LNCaP clone FGC (cell line): ENCODE data around the gene ZNF730.
A peak's percentile ranks its signal among the peaks of the same experiment; 100 is the strongest.
"Not testable (repeated sequence)": the region's sequence is repeated elsewhere in the genome, so short reads cannot be mapped to it uniquely, and the experiment has no call there.

Source experiments
- DNase-seq: peaks from one replicate; pipeline ENCODE4 v3.0.0-alpha.2; 2011; ENCODE audit warnings: low read depth
- H3K4me3 ChIP-seq: 2 replicates; pipeline ENCODE4 v1.5.1; 2011; ENCODE audit warnings: mild to moderate bottlenecking, low read depth, low read length, control low read depth
- CTCF ChIP-seq: IDR thresholded peaks from 2 replicates; pipeline ENCODE4 v1.5.1; 2012; ENCODE audit warnings: mild to moderate bottlenecking; ENCODE audit not compliant: control insufficient read depth, insufficient read depth; ENCODE audit errors: extremely low read depth

Gene ZNF730

GRCh38 chr19:23116802-23117571 lies at the start of gene ZNF730:
Gene ZNF730, plus strand, starts transcription at chr19:23117025. Its CDS starts 149 bp downstream, at chr19:23117174.
- peak; percentile 14 for DNase-seq
- peak within 1 kb of the TSS; percentile 56 for H3K4me3 ChIP-seq
- no peak for TF ChIP-seq CTCF

- no peak overlapping the region for H3K4me3 ChIP-seq
- peak; percentile 23 for TF ChIP-seq CTCF
- no peak for DNase-seq
These were observed 46.3 kb upstream of the ZNF730 start for GRCh38 chr19:23070353-23071146.

- DNase-seq = no peak
- no peak overlapping the region for H3K4me3 ChIP-seq
These were observed 45.7 kb upstream of the ZNF730 start for GRCh38 chr19:23071147-23071511.

DNA sequence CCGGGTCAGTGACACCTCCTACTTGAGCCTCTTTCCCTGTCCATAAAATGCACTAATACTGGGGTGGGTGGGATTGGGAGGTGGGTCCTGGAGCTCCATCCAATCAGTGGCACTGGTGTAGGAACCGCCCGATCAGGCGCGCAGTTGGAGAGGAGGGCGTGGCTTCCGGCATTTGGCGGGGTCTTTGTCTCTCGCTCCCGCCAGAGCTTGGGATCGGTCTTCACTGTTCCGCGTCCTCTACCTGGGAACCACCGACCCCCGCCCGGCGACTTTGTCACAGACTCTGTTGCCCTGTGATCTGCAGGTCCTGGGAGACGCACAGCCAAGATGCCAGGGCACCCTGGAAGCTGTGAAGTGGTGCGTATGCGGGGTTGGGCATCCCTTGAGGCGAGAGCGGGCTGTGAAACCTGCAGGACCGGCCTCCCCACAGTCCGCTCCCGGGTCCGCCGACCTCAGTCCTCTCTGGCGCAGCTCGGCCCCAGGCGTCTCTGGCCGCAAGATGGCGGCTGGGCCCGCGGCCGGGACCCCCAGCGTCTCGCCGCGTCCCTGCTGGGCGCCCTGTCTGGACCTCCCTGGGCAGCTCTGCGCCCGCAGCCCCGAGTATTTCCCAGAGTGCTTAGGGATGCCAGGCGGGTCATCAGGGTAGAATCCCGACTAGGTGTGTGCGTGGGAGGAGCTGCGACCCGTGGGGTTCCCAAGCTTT lies 41.6 kb upstream of the ZNF730 start:
- TF ChIP-seq CTCF = no peak
- DNase-seq = peak; percentile 57
- H3K4me3 ChIP-seq = peak overlapping the region; percentile 90

More at GRCh38 chr19:23071147-23071511, 45.7 kb upstream of the ZNF730 start:
- TF ChIP-seq CTCF = no peak

DNA sequence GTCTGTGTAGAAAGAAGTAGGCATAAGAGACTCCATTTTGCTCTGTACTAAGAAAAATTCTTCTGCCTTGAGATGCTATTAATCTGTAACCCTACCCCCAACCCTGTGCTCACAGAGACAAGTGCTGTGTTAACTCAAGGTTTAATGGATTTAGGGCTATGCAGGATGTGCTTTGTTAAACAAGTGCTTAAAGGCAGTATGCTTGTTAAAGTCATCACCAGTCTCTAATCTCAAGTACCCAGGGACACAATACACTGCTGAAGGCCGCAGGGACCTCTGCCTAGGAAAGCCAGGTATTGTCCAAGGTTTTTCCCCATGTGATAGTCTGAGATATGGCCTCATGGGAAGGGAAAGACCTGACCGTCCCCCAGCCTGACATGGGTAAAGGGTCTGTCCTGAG lies 39.0 kb upstream of the ZNF730 start:
- H3K4me3 ChIP-seq, DNase-seq: not testable (repeated sequence)

- DNase-seq = no peak
These were observed 23.0 kb upstream of the ZNF730 start for GRCh38 chr19:23093832-23094231.

More at GRCh38 chr19:23093832-23094231, 23.0 kb upstream of the ZNF730 start:
- no peak overlapping the region for H3K4me3 ChIP-seq
- no peak for TF ChIP-seq CTCF
